Smooth muscle cell (in vitro differentiated cells): Measurements from ENCODE around the gene MYCN. TPM values are rescaled to one million over a fixed set of nuclear protein-coding genes. Genes with fewer than 3 reads are reported as not detected.

Source experiments
- DNase-seq: peaks from one replicate; lab custom pipeline; 2025; ENCODE audit not compliant: unreplicated experiment; lab: John Stamatoyannopoulos, UW
- H2AFZ ChIP-seq: fragments of 200-600 bp; sonication (generic); 2 replicates; pipeline ENCODE4 v1.6.0; 2016; ENCODE audit warnings: antibody characterized with exemption, low read depth, mild to moderate bottlenecking
- H3F3A ChIP-seq: fragments of 200-600 bp; sonication (generic); 2 replicates; pipeline ENCODE4 v1.6.0; 2017; ENCODE audit warnings: antibody characterized with exemption, low read depth
- H3K27ac ChIP-seq: fragments of 200-600 bp; sonication (generic); 2 replicates; pipeline ENCODE4 v1.5.1; 2016; ENCODE audit warnings: low read depth, mild to moderate bottlenecking
- H3K27me3 ChIP-seq: fragments of 200-600 bp; sonication (generic); 2 replicates; pipeline ENCODE4 v1.6.1; 2016; ENCODE audit warnings: low read depth, mild to moderate bottlenecking
- H3K36me3 ChIP-seq: fragments of 200-600 bp; sonication (generic); 2 replicates; pipeline ENCODE4 v1.5.1; 2016; ENCODE audit warnings: low read depth
- H3K4me1 ChIP-seq: fragments of 200-600 bp; sonication (generic); 2 replicates; pipeline ENCODE4 v1.5.1; 2016; ENCODE audit warnings: low read depth
- H3K4me2 ChIP-seq: fragments of 200-600 bp; sonication (generic); 2 replicates; pipeline ENCODE4 v1.6.0; 2016; ENCODE audit warnings: mild to moderate bottlenecking
- H3K4me3 ChIP-seq: fragments of 200-600 bp; sonication (generic); 2 replicates; pipeline ENCODE4 v1.5.1; 2016; ENCODE audit warnings: mild to moderate bottlenecking
- H3K79me2 ChIP-seq: fragments of 200-600 bp; sonication (generic); 2 replicates; pipeline ENCODE4 v1.6.0; 2016; ENCODE audit warnings: low read depth, mild to moderate bottlenecking
- H3K9ac ChIP-seq: fragments of 200-600 bp; sonication (generic); 2 replicates; pipeline ENCODE4 v1.6.0; 2016; ENCODE audit warnings: low read depth
- H3K9me3 ChIP-seq: fragments of 200-600 bp; sonication (generic); replicated peaks from 2 replicates; pipeline ENCODE4 v1.5.1; 2016; ENCODE audit warnings: low read depth
- H4K20me1 ChIP-seq: fragments of 200-600 bp; sonication (generic); 2 replicates; pipeline ENCODE4 v1.6.0; 2016; ENCODE audit warnings: low read depth
- WGBS: methylation state at CpG from one replicate; pipeline ENCODE4 v1.1.7; 2016; ENCODE audit warnings: low lambda C conversion rate; 5-methylcytosine and 5-hydroxymethylcytosine counted together
- polyA plus RNA-seq: library from polyadenylated mRNA; unstranded; fragments of >200 nt; fragmentation: Nextera tagmentation; extraction: Ambion mirVana; gene quantifications from 2 replicates; pipeline ENCODE4 v1.2.1, GENCODE V29; 2016
- total RNA-seq: library from RNA; depleted of rRNA; stranded (reverse); fragments of >200 nt; gene quantifications from 2 replicates; pipeline ENCODE4 v1.2.3, GENCODE V29; 2014
- TF ChIP-seq, protein P1 (sequence below): fragments of 200-600 bp; sonication (generic); IDR thresholded peaks from 2 replicates; pipeline ENCODE4 v1.5.1; 2017; ENCODE audit warnings: borderline replicate concordance, mild to moderate bottlenecking, antibody characterized with exemption; ENCODE audit not compliant: insufficient read depth, poor library complexity, severe bottlenecking

MYCN gene
- total and polyA plus RNA-seq, 2 experiments from 2014 or later: 6.9 to 18.3 TPM

DNA sequence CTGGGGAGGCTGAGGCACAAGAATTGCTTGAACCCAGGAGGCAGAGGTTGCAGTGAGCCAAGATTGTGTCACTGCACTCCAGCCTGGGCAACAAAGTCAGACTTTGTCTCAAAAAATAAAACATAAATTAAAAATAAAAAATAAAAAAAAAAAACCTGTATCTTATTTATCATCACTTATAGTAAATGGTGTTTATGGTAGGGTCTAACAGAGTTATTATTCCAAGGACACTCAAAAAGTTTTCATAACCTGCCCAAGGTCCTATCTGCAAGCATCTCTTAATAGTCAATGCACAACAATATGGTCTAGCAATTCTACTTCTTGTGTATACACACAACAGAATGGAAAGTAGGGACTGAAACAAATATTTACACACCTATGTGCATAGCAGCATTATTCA, 47.3 kb upstream of the MYCN start:
- no peaks in the 10 kb centered on the region for H3K36me3 ChIP-seq
- no peak overlapping the region for H3K9ac ChIP-seq
- H3K9me3 ChIP-seq: peaks cover 8% of the 10 kb centered on the region
- no peaks in the 10 kb centered on the region for H3F3A ChIP-seq
- H3K27ac ChIP-seq: no peak overlapping the region
- no peaks in the 10 kb centered on the region for H3K79me2 ChIP-seq
- no peaks in the 10 kb centered on the region for H3K27me3 ChIP-seq
- no peak overlapping the region for H3K4me3 ChIP-seq
- no peak for DNase-seq
- H3K4me1 ChIP-seq: peaks cover 51% of the 10 kb centered on the region
- no peaks in the 10 kb centered on the region for H4K20me1 ChIP-seq
- H3K4me2 ChIP-seq: no peak overlapping the region
- TF ChIP-seq, protein P1, sequence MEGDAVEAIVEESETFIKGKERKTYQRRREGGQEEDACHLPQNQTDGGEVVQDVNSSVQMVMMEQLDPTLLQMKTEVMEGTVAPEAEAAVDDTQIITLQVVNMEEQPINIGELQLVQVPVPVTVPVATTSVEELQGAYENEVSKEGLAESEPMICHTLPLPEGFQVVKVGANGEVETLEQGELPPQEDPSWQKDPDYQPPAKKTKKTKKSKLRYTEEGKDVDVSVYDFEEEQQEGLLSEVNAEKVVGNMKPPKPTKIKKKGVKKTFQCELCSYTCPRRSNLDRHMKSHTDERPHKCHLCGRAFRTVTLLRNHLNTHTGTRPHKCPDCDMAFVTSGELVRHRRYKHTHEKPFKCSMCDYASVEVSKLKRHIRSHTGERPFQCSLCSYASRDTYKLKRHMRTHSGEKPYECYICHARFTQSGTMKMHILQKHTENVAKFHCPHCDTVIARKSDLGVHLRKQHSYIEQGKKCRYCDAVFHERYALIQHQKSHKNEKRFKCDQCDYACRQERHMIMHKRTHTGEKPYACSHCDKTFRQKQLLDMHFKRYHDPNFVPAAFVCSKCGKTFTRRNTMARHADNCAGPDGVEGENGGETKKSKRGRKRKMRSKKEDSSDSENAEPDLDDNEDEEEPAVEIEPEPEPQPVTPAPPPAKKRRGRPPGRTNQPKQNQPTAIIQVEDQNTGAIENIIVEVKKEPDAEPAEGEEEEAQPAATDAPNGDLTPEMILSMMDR: no peak
- no peak overlapping the region for H2AFZ ChIP-seq

DNA sequence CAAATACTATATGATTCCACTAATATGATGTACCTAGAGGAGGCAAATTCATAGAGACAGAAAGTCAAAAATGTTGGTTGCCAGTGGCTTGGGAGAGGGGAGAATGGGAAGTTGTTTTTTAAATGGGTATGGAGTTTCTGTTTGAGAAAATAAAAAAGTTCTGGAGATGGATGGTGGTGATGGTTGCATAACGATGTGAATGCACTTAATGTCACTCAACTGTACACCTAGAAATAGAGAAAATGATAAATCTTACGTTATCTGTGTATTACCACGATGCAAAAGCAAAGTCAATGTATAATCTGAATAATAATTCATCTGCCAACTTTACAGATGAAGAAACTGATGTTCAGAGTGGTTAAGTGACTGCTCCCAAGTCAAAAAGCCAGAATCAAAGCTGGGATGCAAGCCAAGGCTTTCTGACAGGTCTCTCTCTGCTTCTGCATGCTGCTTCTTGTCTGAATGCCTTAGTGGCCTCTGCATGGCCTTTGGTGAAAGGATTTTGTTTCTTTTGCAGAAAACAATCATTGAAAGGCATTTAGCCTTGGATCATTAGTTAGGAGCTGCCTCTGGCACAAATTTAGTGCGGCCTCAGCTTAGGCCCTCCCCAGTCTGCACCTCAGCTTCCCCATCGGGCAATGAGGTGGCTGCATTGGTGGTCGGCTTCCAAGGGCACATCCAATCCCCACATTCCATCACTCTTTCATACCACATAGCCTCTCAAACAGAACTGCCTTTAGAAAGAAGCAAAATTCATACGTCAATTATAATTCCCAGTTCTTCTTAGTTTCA, 46.5 kb upstream of the MYCN start:
- peaks cover 47% of the 10 kb centered on the region for H3K4me1 ChIP-seq
- peaks cover 9% of the 10 kb centered on the region for H3K9me3 ChIP-seq
- DNase-seq: no peak
- no peaks in the 10 kb centered on the region for H3K27me3 ChIP-seq
- 94% methylated on average over 7 of the region's 7 CpGs for WGBS
- no peak overlapping the region for H3K4me3 ChIP-seq
- H4K20me1 ChIP-seq: no peaks in the 10 kb centered on the region
- H3K9ac ChIP-seq: no peak overlapping the region
- TF ChIP-seq, protein P1: no peak
- H2AFZ ChIP-seq: no peak overlapping the region
- H3K79me2 ChIP-seq: no peaks in the 10 kb centered on the region
- H3K4me2 ChIP-seq: no peak overlapping the region
- H3K27ac ChIP-seq: no peak overlapping the region
- H3F3A ChIP-seq: no peaks in the 10 kb centered on the region
- no peaks in the 10 kb centered on the region for H3K36me3 ChIP-seq

DNA sequence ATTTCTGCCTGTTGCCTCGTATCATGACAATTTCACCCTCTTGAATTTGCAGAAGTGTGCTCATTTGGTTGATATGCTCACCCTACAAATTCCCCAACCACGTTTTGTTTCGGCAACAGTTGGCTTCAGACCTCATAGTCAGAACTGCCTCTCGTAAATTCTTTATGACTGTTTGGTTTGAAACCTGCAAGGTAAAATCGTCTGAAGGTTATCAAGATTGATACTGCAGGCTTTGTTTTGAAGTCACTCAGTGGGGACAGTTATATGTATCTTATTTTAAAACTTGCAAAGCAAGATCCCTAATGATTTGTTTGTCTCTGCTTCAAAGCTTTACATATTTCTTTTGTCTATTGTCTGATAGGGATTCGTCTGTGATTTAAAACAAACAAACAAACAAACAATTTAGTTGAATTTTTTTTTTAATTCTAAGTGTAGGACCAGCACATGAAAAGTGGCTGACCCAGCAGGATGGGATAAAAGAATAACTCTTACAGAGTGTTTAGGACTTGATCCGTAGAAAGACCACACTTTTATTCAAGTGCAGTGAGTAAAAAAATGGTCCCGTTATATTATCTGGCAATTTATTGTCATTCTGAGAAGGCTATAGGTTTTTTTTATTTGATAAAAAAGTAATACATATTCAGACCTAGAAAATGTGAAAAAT, 45.7 kb upstream of the MYCN start:
- H3K4me1 ChIP-seq: peaks cover 41% of the 10 kb centered on the region
- WGBS: 67% methylated on average over 8 of the region's 8 CpGs
- TF ChIP-seq, protein P1: no peak

More for the DNA sequence above, 45.7 kb upstream of the MYCN start:
- H3F3A ChIP-seq: no peaks in the 10 kb centered on the region
- H3K9me3 ChIP-seq: peaks cover 9% of the 10 kb centered on the region
- H3K79me2 ChIP-seq: no peaks in the 10 kb centered on the region
- no peaks in the 10 kb centered on the region for H4K20me1 ChIP-seq
- H3K4me3 ChIP-seq: no peak overlapping the region
- H2AFZ ChIP-seq: no peak overlapping the region
- H3K27me3 ChIP-seq: no peaks in the 10 kb centered on the region
- no peak overlapping the region for H3K9ac ChIP-seq
- no peak for DNase-seq
- no peak overlapping the region for H3K4me2 ChIP-seq
- H3K36me3 ChIP-seq: no peaks in the 10 kb centered on the region
- no peak overlapping the region for H3K27ac ChIP-seq
